CD14-positive monocyte (primary cell): Measurements from ENCODE around the gene GTF2I. TPM values are rescaled to one million over a fixed set of nuclear protein-coding genes. Genes with fewer than 3 reads are reported as not detected.

Experiments
- DNase-seq, 3 donors: peaks; one replicate each; pipeline ENCODE4 v3.0.0-alpha.2; 2011 to 2022
- H2AFZ ChIP-seq: 2 replicates; pipeline ENCODE4 v1.6.0; 2012; ENCODE audit warnings: mild to moderate bottlenecking, low read depth, low read length, inconsistent platforms; ENCODE audit not compliant: insufficient read depth, poor library complexity, severe bottlenecking
- H3K27ac ChIP-seq, 2 donors: 1 replicate in 1 of 2; 2 replicates in 1 of 2; pipeline ENCODE4 v1.5.1; 2012 to 2013; ENCODE audit warnings: low read length in 2 of 2, control low read depth in 1 of 2, inconsistent platforms in 1 of 2, low read depth in 1 of 2, mild to moderate bottlenecking in 1 of 2
- H3K27me3 ChIP-seq, 2 donors: one replicate each; pipeline versions ENCODE4 v1.6.0 to v1.6.1; 2011 to 2013; ENCODE audit warnings: low read length in 2 of 2; ENCODE audit not compliant: control insufficient read depth in 2 of 2, insufficient read depth in 2 of 2
- H3K36me3 ChIP-seq, 2 donors: replicated peaks in 1 of 2; 1 replicate in 1 of 2; 2 replicates in 1 of 2; pipeline versions ENCODE4 v1.5.1 to v1.6.1; 2012 to 2013; ENCODE audit warnings: low read length in 2 of 2, control low read depth in 1 of 2, inconsistent platforms in 1 of 2, mild to moderate bottlenecking in 1 of 2; ENCODE audit not compliant: insufficient read depth in 2 of 2, control insufficient read depth in 1 of 2
- H3K4me1 ChIP-seq, 2 donors: 1 replicate in 1 of 2; 2 replicates in 1 of 2; pipeline versions ENCODE4 v1.5.1 to v1.6.1; 2012 to 2013; ENCODE audit warnings: low read length in 2 of 2, control low read depth in 1 of 2, inconsistent platforms in 1 of 2, mild to moderate bottlenecking in 1 of 2, moderate library complexity in 1 of 2; ENCODE audit not compliant: insufficient read depth in 2 of 2, control insufficient read depth in 1 of 2
- H3K4me2 ChIP-seq: replicated peaks from 2 replicates; pipeline ENCODE3; 2012; ENCODE audit warnings: low read length, moderate library complexity, mild to moderate bottlenecking; ENCODE audit not compliant: poor library complexity, severe bottlenecking; ENCODE audit errors: extremely low read depth
- H3K4me3 ChIP-seq, 3 experiments: fragments of 200-600 bp in 1 of 3; sonication (generic) in 1 of 3; replicated peaks in 1 of 3; 1 replicate in 2 of 3; 2 replicates in 1 of 3; pipeline ENCODE4 v1.5.1; 2011 to 2013; ENCODE audit warnings: low read length in 3 of 3, mild to moderate bottlenecking in 3 of 3, control low read depth in 2 of 3, low read depth in 2 of 3, inconsistent platforms in 1 of 3, moderate library complexity in 1 of 3
- H3K79me2 ChIP-seq: 2 replicates; pipeline ENCODE4 v1.6.0; 2012; ENCODE audit warnings: mild to moderate bottlenecking, control low read depth, inconsistent platforms, low read length, moderate library complexity; ENCODE audit not compliant: insufficient read depth
- H3K9ac ChIP-seq: 2 replicates; pipeline ENCODE4 v1.6.0; 2017; ENCODE audit warnings: low read length, mild to moderate bottlenecking; ENCODE audit not compliant: insufficient read depth, poor library complexity, severe bottlenecking
- H3K9me3 ChIP-seq, 2 donors: replicated peaks in 1 of 2; 1 replicate in 1 of 2; 2 replicates in 1 of 2; pipeline versions ENCODE4 v1.5.1 to v1.6.1; 2012 to 2013; ENCODE audit warnings: low read length in 2 of 2, control low read depth in 1 of 2; ENCODE audit not compliant: control insufficient read depth in 1 of 2, insufficient read depth in 1 of 2
- H4K20me1 ChIP-seq: 2 replicates; pipeline ENCODE4 v1.6.0; 2012; ENCODE audit warnings: mild to moderate bottlenecking, low read length, control low read depth, moderate library complexity; ENCODE audit not compliant: insufficient read depth
- H3K27ac Mint-ChIP-seq, 7 donors: one replicate each; pipeline ENCODE4 v1.8.0; 2020; ENCODE audit warnings: mild to moderate bottlenecking in 7 of 7, mixed read lengths in 7 of 7, moderate library complexity in 6 of 7, inconsistent platforms in 2 of 7
- H3K27me3 Mint-ChIP-seq, 3 donors: one replicate each; pipeline ENCODE4 v1.8.0; 2021 to 2022; ENCODE audit warnings: low read depth in 3 of 3, mild to moderate bottlenecking in 3 of 3, mixed read lengths in 3 of 3, moderate library complexity in 3 of 3, inconsistent platforms in 1 of 3
- H3K36me3 Mint-ChIP-seq, 2 donors: one replicate each; pipeline ENCODE4 v1.8.0; 2020; ENCODE audit warnings: mixed read lengths in 2 of 2, inconsistent platforms in 1 of 2, mild to moderate bottlenecking in 1 of 2
- H3K4me1 Mint-ChIP-seq: one replicate; pipeline ENCODE4 v1.8.0; 2020; ENCODE audit warnings: mild to moderate bottlenecking, mixed read lengths
- H3K4me3 Mint-ChIP-seq, 2 donors: one replicate each; pipeline ENCODE4 v1.8.0; 2020; ENCODE audit warnings: mild to moderate bottlenecking in 2 of 2, mixed read lengths in 2 of 2, moderate library complexity in 1 of 2
- H3K9me3 Mint-ChIP-seq, 7 donors: one replicate each; pipeline ENCODE4 v1.8.0; 2020 to 2022; ENCODE audit warnings: mixed read lengths in 7 of 7, mild to moderate bottlenecking in 6 of 7, moderate library complexity in 6 of 7, inconsistent platforms in 2 of 7
- WGBS: methylation state at CpG from one replicate; pipeline ENCODE4 v1.1.5; 2013; ENCODE audit warnings: missing lambda C conversion rate; ENCODE audit not compliant: insufficient coverage; 5-methylcytosine and 5-hydroxymethylcytosine counted together
- intact Hi-C, 2 donors: fragments of 100-400 bp; cut with micrococcal nuclease; formaldehyde crosslinking; loops; one replicate each; pipeline versions ENCODE4 v1.15.0 to v1.15.1; 2023
- polyA plus RNA-seq, 3 donors: library from polyadenylated mRNA; depleted of rRNA in 1 of 3; unstranded in 2 of 3; stranded (reverse) in 1 of 3; fragments of 300-500 nt in 2 of 3; fragments of >200 nt in 1 of 3; fragmentation: Illumina TruSeq in 2 of 3; gene quantifications; 1 replicate in 2 of 3; 2 replicates in 1 of 3; pipeline ENCODE4 v1.2.3, GENCODE V29; 2012 to 2021
- TF ChIP-seq, protein P1 (sequence below): fragments of 200-600 bp; IDR thresholded peaks from one replicate; pipeline ENCODE4 v1.8.0; 2022; ENCODE audit warnings: antibody characterized with exemption, mild to moderate bottlenecking

Gene GTF2I
- polyA plus RNA-seq, 3 donors, result 20.9 to 87.8 (median 28.2) TPM

DNA sequence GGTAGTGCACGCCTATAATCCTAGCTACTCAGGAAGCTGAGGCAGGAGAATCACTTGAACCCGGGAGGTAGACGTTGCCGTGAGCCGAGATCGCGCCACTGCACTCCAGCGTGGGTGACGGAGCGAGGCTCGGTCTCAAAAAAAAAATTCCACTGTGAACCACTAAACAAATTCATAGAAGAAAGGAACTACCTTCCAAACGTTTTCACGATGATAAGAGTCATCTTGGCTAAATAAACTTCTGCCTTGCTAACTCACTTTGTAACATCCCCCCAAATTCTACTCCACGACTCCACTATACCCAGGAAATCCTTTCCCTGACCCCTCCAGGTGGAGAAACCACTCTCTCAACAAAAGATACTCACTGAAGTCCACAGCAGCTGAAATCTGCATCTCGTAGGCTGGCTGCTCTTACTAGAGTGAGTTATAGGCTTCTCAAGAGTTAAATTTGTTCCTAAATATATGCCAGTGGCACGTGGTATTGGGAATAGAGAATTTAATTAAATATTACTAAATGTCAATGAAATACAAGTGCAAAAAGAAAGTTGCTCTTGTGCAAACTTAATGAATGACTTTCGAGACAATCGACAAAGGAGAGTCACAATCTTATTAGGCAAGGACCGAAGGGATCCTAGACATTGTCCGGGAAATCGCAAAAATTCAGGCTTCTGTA is 1.6 kb upstream of the GTF2I start:
- Histone ChIP-seq H3K4me3 (peak overlapping the region; percentile 84 to 91 (median 86)), H4K20me1 (peaks cover 24% of the 10 kb centered on the region), H3K4me1 (peaks cover 38 to 43% of the 10 kb centered on the region in 2 donors), H3K9me3 (no peaks in the 10 kb centered on the region), H3K27ac (no peak overlapping the region), H3K27me3 (no peaks in the 10 kb centered on the region), H3K4me2 (peak overlapping the region; percentile 97), H2AFZ (peak overlapping the region; percentile 70), H3K9ac (no peak overlapping the region), H3K79me2 (peaks cover 28% of the 10 kb centered on the region), H3K36me3 (no peaks in the 10 kb centered on the region)
- H3K4me3 Mint-ChIP-seq, result peak overlapping the region; percentile 80 to 95
- peaks cover 44% of the 10 kb centered on the region for H3K4me1 Mint-ChIP-seq
- TF ChIP-seq, protein P1, sequence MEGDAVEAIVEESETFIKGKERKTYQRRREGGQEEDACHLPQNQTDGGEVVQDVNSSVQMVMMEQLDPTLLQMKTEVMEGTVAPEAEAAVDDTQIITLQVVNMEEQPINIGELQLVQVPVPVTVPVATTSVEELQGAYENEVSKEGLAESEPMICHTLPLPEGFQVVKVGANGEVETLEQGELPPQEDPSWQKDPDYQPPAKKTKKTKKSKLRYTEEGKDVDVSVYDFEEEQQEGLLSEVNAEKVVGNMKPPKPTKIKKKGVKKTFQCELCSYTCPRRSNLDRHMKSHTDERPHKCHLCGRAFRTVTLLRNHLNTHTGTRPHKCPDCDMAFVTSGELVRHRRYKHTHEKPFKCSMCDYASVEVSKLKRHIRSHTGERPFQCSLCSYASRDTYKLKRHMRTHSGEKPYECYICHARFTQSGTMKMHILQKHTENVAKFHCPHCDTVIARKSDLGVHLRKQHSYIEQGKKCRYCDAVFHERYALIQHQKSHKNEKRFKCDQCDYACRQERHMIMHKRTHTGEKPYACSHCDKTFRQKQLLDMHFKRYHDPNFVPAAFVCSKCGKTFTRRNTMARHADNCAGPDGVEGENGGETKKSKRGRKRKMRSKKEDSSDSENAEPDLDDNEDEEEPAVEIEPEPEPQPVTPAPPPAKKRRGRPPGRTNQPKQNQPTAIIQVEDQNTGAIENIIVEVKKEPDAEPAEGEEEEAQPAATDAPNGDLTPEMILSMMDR, result no peak
- H3K27me3 Mint-ChIP-seq, result peaks cover 2 to 6% (median 3%) of the 10 kb centered on the region in 3 donors
- H3K36me3 Mint-ChIP-seq, result no peaks in the 10 kb centered on the region
- WGBS, result 9% methylated on average over 16 of the region's 21 CpGs
- H3K9me3 Mint-ChIP-seq, result no peaks in the 10 kb centered on the region
- DNase-seq, result no peak
- H3K27ac Mint-ChIP-seq, result peak overlapping the region in 6 of 7 donors; percentile 11 to 72 (median 34)
- intact Hi-C loops, result no loop called here

DNA sequence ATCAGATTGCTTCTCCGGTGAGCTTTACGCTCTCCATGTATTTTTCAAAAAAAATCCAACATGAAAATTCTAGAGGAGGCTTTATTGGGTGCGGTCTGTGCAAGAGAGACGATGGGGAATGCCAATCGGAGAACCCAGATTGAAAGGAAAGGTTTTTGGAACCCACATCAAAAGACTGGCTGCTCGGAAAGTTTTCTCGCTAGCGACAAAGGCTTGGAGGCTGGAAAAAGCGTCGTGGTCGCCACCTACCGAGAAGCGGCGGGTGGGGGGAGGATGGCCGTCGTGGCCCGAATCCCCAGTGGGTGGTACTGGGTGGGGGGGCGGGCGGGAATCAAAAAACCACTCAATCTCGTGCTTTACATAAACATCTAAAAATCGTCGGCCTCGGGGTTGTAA is 1.1 kb upstream of the GTF2I start:
- DNase-seq, result peak in 1 of 3 donors; percentile 15
- 0% methylated on average over 5 of the region's 23 CpGs for WGBS
- Histone ChIP-seq H3K27ac (peak overlapping the region in 1 of 2 donors; percentile 76), H3K9me3 (no peaks in the 10 kb centered on the region), H3K4me3 (peak overlapping the region; percentile 84 to 91 (median 86)), H2AFZ (peak overlapping the region; percentile 90), H4K20me1 (peaks cover 30% of the 10 kb centered on the region), H3K27me3 (no peaks in the 10 kb centered on the region), H3K79me2 (peaks cover 33% of the 10 kb centered on the region), H3K9ac (peak overlapping the region; percentile 86), H3K4me2 (peak overlapping the region; percentile 97), H3K4me1 (peaks cover 44 to 48% of the 10 kb centered on the region in 2 donors), H3K36me3 (no peaks in the 10 kb centered on the region)
- H3K27ac Mint-ChIP-seq, result peak overlapping the region; percentile 11 to 74 (median 37)
- peak overlapping the region; percentile 80 to 95 for H3K4me3 Mint-ChIP-seq
- H3K4me1 Mint-ChIP-seq, result peaks cover 48% of the 10 kb centered on the region
- peaks cover 2 to 6% (median 3%) of the 10 kb centered on the region in 3 donors for H3K27me3 Mint-ChIP-seq
- intact Hi-C loops, result no loop called here
- no peaks in the 10 kb centered on the region for H3K9me3 Mint-ChIP-seq
- TF ChIP-seq, protein P1, result no peak
- no peaks in the 10 kb centered on the region for H3K36me3 Mint-ChIP-seq
